HepG2 (cell line): ENCODE results near the gene KAZALD1. TPM values are rescaled to one million over a fixed set of nuclear protein-coding genes. Genes with fewer than 3 reads are reported as not detected.

Experiments used
- AKAP8 ChIP-seq: sonication (generic); formaldehyde crosslinking; IDR thresholded peaks from 2 replicates; pipeline ENCODE4 v1.5.1; 2020; ENCODE audit warnings: mild to moderate bottlenecking, missing genetic modification reagents
- BCL6 ChIP-seq: IDR thresholded peaks from 2 replicates; pipeline ENCODE4 v1.6.1; 2016; ENCODE audit warnings: missing genetic modification reagents, missing compliant biosample characterization
- HBP1 ChIP-seq: IDR thresholded peaks from 2 replicates; pipeline ENCODE4 v1.6.1; 2016; ENCODE audit warnings: low read depth, control low read depth
- KDM1A ChIP-seq: IDR thresholded peaks from 2 replicates; pipeline ENCODE4 v1.6.1; 2016; ENCODE audit warnings: missing compliant biosample characterization
- NR0B2 ChIP-seq: sonication (generic); formaldehyde crosslinking; IDR thresholded peaks from 2 replicates; pipeline ENCODE4 v1.4.0; 2020; ENCODE audit warnings: mild to moderate bottlenecking, missing genetic modification reagents
- RFX1 ChIP-seq: fragments of 450-650 bp; IDR thresholded peaks from 2 replicates; pipeline ENCODE4 v1.6.1; 2017
- SOX13 ChIP-seq, 3 experiments: fragments of 450-650 bp in 1 of 3; sonication (generic) in 1 of 3; formaldehyde crosslinking in 1 of 3; IDR thresholded peaks in 2 of 3; conservative IDR thresholded peaks in 1 of 3; 2 replicates each; pipeline versions ENCODE4 v1.5.0 to v1.6.1; 2016 to 2020; ENCODE audit warnings: antibody characterized with exemption in 1 of 3, mild to moderate bottlenecking in 1 of 3, missing compliant biosample characterization in 1 of 3, missing genetic modification reagents in 1 of 3, moderate library complexity in 1 of 3
- ZBTB49 ChIP-seq: sonication (generic); formaldehyde crosslinking; IDR thresholded peaks from 2 replicates; pipeline ENCODE4 v1.4.0; 2020; ENCODE audit warnings: missing genetic modification reagents, borderline replicate concordance
- ZFAT ChIP-seq: sonication (generic); formaldehyde crosslinking; conservative IDR thresholded peaks from 2 replicates; pipeline ENCODE4 v1.8.1; 2023; ENCODE audit warnings: missing genetic modification reagents, inconsistent platforms
- ZNF260 ChIP-seq: sonication (generic); formaldehyde crosslinking; IDR thresholded peaks from 2 replicates; pipeline ENCODE4 v1.4.0; 2020; ENCODE audit warnings: missing genetic modification reagents, low read depth, mild to moderate bottlenecking, borderline replicate concordance
- ZNF274 ChIP-seq: sonication (generic); formaldehyde crosslinking; IDR thresholded peaks from 2 replicates; pipeline ENCODE4 v1.5.1; 2020; ENCODE audit warnings: mild to moderate bottlenecking, missing genetic modification reagents
- ZNF451 ChIP-seq: sonication (generic); formaldehyde crosslinking; IDR thresholded peaks from 2 replicates; pipeline ENCODE4 v1.5.0; 2020; ENCODE audit warnings: mild to moderate bottlenecking, missing genetic modification reagents
- ZNF660 ChIP-seq: sonication (generic); formaldehyde crosslinking; IDR thresholded peaks from 2 replicates; pipeline ENCODE4 v1.5.1; 2020; ENCODE audit warnings: mild to moderate bottlenecking, low read depth, missing genetic modification reagents, borderline replicate concordance
- ZNF710 ChIP-seq: sonication (generic); formaldehyde crosslinking; IDR thresholded peaks from 2 replicates; pipeline ENCODE4 v1.5.0; 2020; ENCODE audit warnings: mild to moderate bottlenecking, missing genetic modification reagents, borderline replicate concordance
- polyA plus RNA-seq, 8 experiments: library from polyadenylated mRNA; depleted of rRNA in 3 of 8; stranded (reverse) in 7 of 8; unstranded in 1 of 8; fragments of >200 nt; fragmentation: Illumina TruSeq in 4 of 8; extraction: Trizol in 4 of 8; gene quantifications; 2 replicates each; pipeline versions ENCODE4 v1.2.1 to v1.2.3, GENCODE V29; 2011 to 2016; ENCODE audit warnings: low read depth in 4 of 8, missing spikeins in 1 of 8, mixed read lengths in 1 of 8; ENCODE audit not compliant: insufficient read depth in 1 of 8
- total RNA-seq, 5 experiments: library from RNA; depleted of rRNA; stranded (reverse); fragments of >200 nt; fragmentation: Illumina TruSeq; extraction: Trizol; gene quantifications; 2 replicates each; pipeline ENCODE4 v1.2.3, GENCODE V29; 2016; ENCODE audit warnings: low read depth in 1 of 5

Gene KAZALD1
- total and polyA plus RNA-seq, 2 of the 13 experiments (the other 11 are each of a cell fraction or from before 2014, with no cell fraction given): 16.7 to 27.7 TPM

- TF ChIP-seq AKAP8 (CRISPR knock-in tag) (no peak; the same call in 1 of the 2 replicates), KDM1A (CRISPR knock-in tag) (no peak), RFX1 (no peak), ZNF451 (0 out of 2 replicates have a peak, but pooled peaks have one; percentile 34), ZFAT (CRISPR knock-in tag) (no peak), BCL6 (peak; percentile 60; the same call in 1 of the 2 replicates), ZBTB49 (CRISPR knock-in tag) (no peak), ZNF710 (peak; percentile 56; the same call in 1 of the 2 replicates), SOX13 (IDR thresholded peaks at IDR 0.05) (no peak; the same call in 1 of the 2 replicates), SOX13 (CRISPR knock-in tag; conservative IDR thresholded peaks at IDR 0.05 in 1 of 2, IDR thresholded peaks at IDR 0.05 in 1 of 2) (peak in 1 of 2 experiments; percentile 17; a peak in 1 of 4 replicates), NR0B2 (CRISPR knock-in tag) (peak; percentile 22; the same call in 1 of the 2 replicates), HBP1 (CRISPR knock-in tag) (peak; percentile 27; the same call in 1 of the 2 replicates), ZNF660 (no peak), ZNF260 (CRISPR knock-in tag) (no peak), ZNF274 (CRISPR knock-in tag) (peak; percentile 83; the same call in 1 of the 2 replicates)
Measured at GRCh38 chr10:101060951-101061623, 702 bp upstream of the KAZALD1 start (continued).
